ENCODE results near the gene ANGPTL4. TPM values are rescaled to one million over a fixed set of nuclear protein-coding genes. Genes with fewer than 3 reads are reported as not detected.
"Not testable (repeated sequence)": the region's sequence is repeated elsewhere in the genome, so short reads cannot be mapped to it uniquely, and the experiment has no call there.

Gene ANGPTL4
- total and polyA plus RNA-seq, 2 of the 13 experiments (the other 11 are each of a cell fraction or from before 2014, with no cell fraction given), result 0.80 to 21.7 TPM

GRCh38 chr19:8410718-8411117, 46.8 kb downstream of the ANGPTL4 start:
- 72% methylated on average over 13 of the region's 13 CpGs for WGBS (ENCODE audit: low lambda C conversion rate)
- FAIRE-seq; H3K9me3 ChIP-seq (ENCODE audit: low read length); H3K36me3 ChIP-seq (replicated peaks in 1 of 2; ENCODE audit: control insufficient read depth in 1 of 2, insufficient read depth in 2 of 2, low read length in 2 of 2); H3K9ac ChIP-seq (ENCODE audit: insufficient read depth, low read depth, low read length); H4K20me1 ChIP-seq (ENCODE audit: insufficient read depth, low read length); H3K4me2 ChIP-seq (ENCODE audit: low read depth, low read length); H2AFZ ChIP-seq (ENCODE audit: low read length); ATAC-seq; H3K79me2 ChIP-seq (ENCODE audit: insufficient read depth, low read length); CTCF ChIA-PET (ENCODE audit: low intra/inter-chr PET ratio, low total read pairs); H3K27me3 ChIP-seq (ENCODE audit: control insufficient read depth in 1 of 2, insufficient read depth in 2 of 2, low read length in 2 of 2); H3K4me3 ChIP-seq (replicated peaks in 1 of 3; ENCODE audit: insufficient read depth in 1 of 3, low read depth in 2 of 3, low read length in 3 of 3); H3K27ac ChIP-seq (ENCODE audit: extremely low read length, insufficient read depth, low read length); BruUV-seq (replicated peaks); DNase-seq (ENCODE audit: low spot score): not testable (repeated sequence)
- peaks cover 26% of the 10 kb centered on the region for H3K4me1 ChIP-seq (ENCODE audit: insufficient read depth, low read length)
- POLR2A ChIA-PET, result interaction anchor here (1.4 kb wide), 1 partner anchor 21 kb away, joined by 3 read pairs; the partner anchor contains the start of gene RAB11B
- TF ChIP-seq, protein P1, sequence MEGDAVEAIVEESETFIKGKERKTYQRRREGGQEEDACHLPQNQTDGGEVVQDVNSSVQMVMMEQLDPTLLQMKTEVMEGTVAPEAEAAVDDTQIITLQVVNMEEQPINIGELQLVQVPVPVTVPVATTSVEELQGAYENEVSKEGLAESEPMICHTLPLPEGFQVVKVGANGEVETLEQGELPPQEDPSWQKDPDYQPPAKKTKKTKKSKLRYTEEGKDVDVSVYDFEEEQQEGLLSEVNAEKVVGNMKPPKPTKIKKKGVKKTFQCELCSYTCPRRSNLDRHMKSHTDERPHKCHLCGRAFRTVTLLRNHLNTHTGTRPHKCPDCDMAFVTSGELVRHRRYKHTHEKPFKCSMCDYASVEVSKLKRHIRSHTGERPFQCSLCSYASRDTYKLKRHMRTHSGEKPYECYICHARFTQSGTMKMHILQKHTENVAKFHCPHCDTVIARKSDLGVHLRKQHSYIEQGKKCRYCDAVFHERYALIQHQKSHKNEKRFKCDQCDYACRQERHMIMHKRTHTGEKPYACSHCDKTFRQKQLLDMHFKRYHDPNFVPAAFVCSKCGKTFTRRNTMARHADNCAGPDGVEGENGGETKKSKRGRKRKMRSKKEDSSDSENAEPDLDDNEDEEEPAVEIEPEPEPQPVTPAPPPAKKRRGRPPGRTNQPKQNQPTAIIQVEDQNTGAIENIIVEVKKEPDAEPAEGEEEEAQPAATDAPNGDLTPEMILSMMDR (CRISPR knock-in tag; IDR thresholded peaks at IDR 0.05), result 0 out of 2 replicates have a peak, but pooled peaks have one; percentile 13
- peak; percentile 68 for TF ChIP-seq ZBTB33 (CRISPR knock-in tag; IDR thresholded peaks at IDR 0.05)
- peak; percentile 34 for TF ChIP-seq STAG1 (CRISPR knock-in tag; IDR thresholded peaks at IDR 0.05)
- intact Hi-C loops (cut with micrococcal nuclease; ENCODE audit: unreplicated experiment) (loop anchor here (5.0 kb wide), 1 partner anchor 37 kb away; no protein-coding TSS in a partner anchor), in situ Hi-C loops (cut with HindIII; ENCODE audit: extremely low pct_ligation_motif_present, low pct_unique_long_range_greater_than_20kb) (loop anchor here (5.0 kb wide), 1 partner anchor 42 kb away; no protein-coding TSS in a partner anchor)
